Erythroblast (primary cell): ENCODE data around the gene ARHGAP30.
A peak's percentile ranks its signal among the peaks of the same experiment; 100 is the strongest.

ENCODE experiments used
- GATA1 ChIP-seq: IDR thresholded peaks from 2 replicates; pipeline ENCODE4 v1.6.1; 2011; ENCODE audit warnings: low read depth, mild to moderate bottlenecking, control low read depth, low read length, moderate library complexity
- POLR2A ChIP-seq: IDR thresholded peaks from 2 replicates; pipeline ENCODE4 v1.6.1; 2011; ENCODE audit warnings: mild to moderate bottlenecking, low read length

- TF ChIP-seq POLR2A: peak; percentile 81
- no peak for TF ChIP-seq GATA1
Measured at GRCh38 chr1:161020509-161021164, 49.1 kb downstream of the ARHGAP30 start, which contains the start of gene F11R.
